Smooth muscle cell (in vitro differentiated cells): Measurements from ENCODE around the gene SYT1. TPM values are rescaled to one million over a fixed set of nuclear protein-coding genes. Genes with fewer than 3 reads are reported as not detected.

Source experiments
- DNase-seq: peaks from one replicate; lab custom pipeline; 2025; ENCODE audit not compliant: unreplicated experiment; lab: John Stamatoyannopoulos, UW
- H2AFZ ChIP-seq: fragments of 200-600 bp; sonication (generic); 2 replicates; pipeline ENCODE4 v1.6.0; 2016; ENCODE audit warnings: antibody characterized with exemption, low read depth, mild to moderate bottlenecking
- H3F3A ChIP-seq: fragments of 200-600 bp; sonication (generic); 2 replicates; pipeline ENCODE4 v1.6.0; 2017; ENCODE audit warnings: antibody characterized with exemption, low read depth
- H3K27ac ChIP-seq: fragments of 200-600 bp; sonication (generic); 2 replicates; pipeline ENCODE4 v1.5.1; 2016; ENCODE audit warnings: low read depth, mild to moderate bottlenecking
- H3K27me3 ChIP-seq: fragments of 200-600 bp; sonication (generic); 2 replicates; pipeline ENCODE4 v1.6.1; 2016; ENCODE audit warnings: low read depth, mild to moderate bottlenecking
- H3K36me3 ChIP-seq: fragments of 200-600 bp; sonication (generic); 2 replicates; pipeline ENCODE4 v1.5.1; 2016; ENCODE audit warnings: low read depth
- H3K4me1 ChIP-seq: fragments of 200-600 bp; sonication (generic); 2 replicates; pipeline ENCODE4 v1.5.1; 2016; ENCODE audit warnings: low read depth
- H3K4me2 ChIP-seq: fragments of 200-600 bp; sonication (generic); 2 replicates; pipeline ENCODE4 v1.6.0; 2016; ENCODE audit warnings: mild to moderate bottlenecking
- H3K4me3 ChIP-seq: fragments of 200-600 bp; sonication (generic); 2 replicates; pipeline ENCODE4 v1.5.1; 2016; ENCODE audit warnings: mild to moderate bottlenecking
- H3K79me2 ChIP-seq: fragments of 200-600 bp; sonication (generic); 2 replicates; pipeline ENCODE4 v1.6.0; 2016; ENCODE audit warnings: low read depth, mild to moderate bottlenecking
- H3K9ac ChIP-seq: fragments of 200-600 bp; sonication (generic); 2 replicates; pipeline ENCODE4 v1.6.0; 2016; ENCODE audit warnings: low read depth
- H3K9me3 ChIP-seq: fragments of 200-600 bp; sonication (generic); replicated peaks from 2 replicates; pipeline ENCODE4 v1.5.1; 2016; ENCODE audit warnings: low read depth
- H4K20me1 ChIP-seq: fragments of 200-600 bp; sonication (generic); 2 replicates; pipeline ENCODE4 v1.6.0; 2016; ENCODE audit warnings: low read depth
- WGBS: methylation state at CpG from one replicate; pipeline ENCODE4 v1.1.7; 2016; ENCODE audit warnings: low lambda C conversion rate; 5-methylcytosine and 5-hydroxymethylcytosine counted together
- polyA plus RNA-seq: library from polyadenylated mRNA; unstranded; fragments of >200 nt; fragmentation: Nextera tagmentation; extraction: Ambion mirVana; gene quantifications from 2 replicates; pipeline ENCODE4 v1.2.1, GENCODE V29; 2016
- total RNA-seq: library from RNA; depleted of rRNA; stranded (reverse); fragments of >200 nt; gene quantifications from 2 replicates; pipeline ENCODE4 v1.2.3, GENCODE V29; 2014
- TF ChIP-seq, protein P1 (sequence below): fragments of 200-600 bp; sonication (generic); IDR thresholded peaks from 2 replicates; pipeline ENCODE4 v1.5.1; 2017; ENCODE audit warnings: borderline replicate concordance, mild to moderate bottlenecking, antibody characterized with exemption; ENCODE audit not compliant: insufficient read depth, poor library complexity, severe bottlenecking

SYT1 gene
- total and polyA plus RNA-seq, 2 experiments from 2014 or later = 5.2 to 10.2 TPM

- no peaks in the 10 kb centered on the region for H3K27me3 ChIP-seq
- no peaks in the 10 kb centered on the region for H3K36me3 ChIP-seq
- no peak for DNase-seq
- H3F3A ChIP-seq = no peaks in the 10 kb centered on the region
- no peak overlapping the region for H3K4me2 ChIP-seq
- WGBS = 97% methylated on average over 2 of the region's 2 CpGs
- H3K4me3 ChIP-seq = no peak overlapping the region
- H3K79me2 ChIP-seq = no peaks in the 10 kb centered on the region
- H3K27ac ChIP-seq = peak overlapping the region; percentile 92
- H3K4me1 ChIP-seq = peaks cover 16% of the 10 kb centered on the region
- no peaks in the 10 kb centered on the region for H3K9me3 ChIP-seq
- no peak overlapping the region for H3K9ac ChIP-seq
- no peaks in the 10 kb centered on the region for H4K20me1 ChIP-seq
- TF ChIP-seq, protein P1, sequence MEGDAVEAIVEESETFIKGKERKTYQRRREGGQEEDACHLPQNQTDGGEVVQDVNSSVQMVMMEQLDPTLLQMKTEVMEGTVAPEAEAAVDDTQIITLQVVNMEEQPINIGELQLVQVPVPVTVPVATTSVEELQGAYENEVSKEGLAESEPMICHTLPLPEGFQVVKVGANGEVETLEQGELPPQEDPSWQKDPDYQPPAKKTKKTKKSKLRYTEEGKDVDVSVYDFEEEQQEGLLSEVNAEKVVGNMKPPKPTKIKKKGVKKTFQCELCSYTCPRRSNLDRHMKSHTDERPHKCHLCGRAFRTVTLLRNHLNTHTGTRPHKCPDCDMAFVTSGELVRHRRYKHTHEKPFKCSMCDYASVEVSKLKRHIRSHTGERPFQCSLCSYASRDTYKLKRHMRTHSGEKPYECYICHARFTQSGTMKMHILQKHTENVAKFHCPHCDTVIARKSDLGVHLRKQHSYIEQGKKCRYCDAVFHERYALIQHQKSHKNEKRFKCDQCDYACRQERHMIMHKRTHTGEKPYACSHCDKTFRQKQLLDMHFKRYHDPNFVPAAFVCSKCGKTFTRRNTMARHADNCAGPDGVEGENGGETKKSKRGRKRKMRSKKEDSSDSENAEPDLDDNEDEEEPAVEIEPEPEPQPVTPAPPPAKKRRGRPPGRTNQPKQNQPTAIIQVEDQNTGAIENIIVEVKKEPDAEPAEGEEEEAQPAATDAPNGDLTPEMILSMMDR = no peak
- H2AFZ ChIP-seq = no peak overlapping the region
Measured at GRCh38 chr12:78918268-78918667, 53.7 kb downstream of the SYT1 start.

GRCh38 chr12:78928200-78929074, 63.9 kb downstream of the SYT1 start:
- no peak for DNase-seq
- Histone ChIP-seq H3K4me2 (no peak overlapping the region), H3F3A (no peaks in the 10 kb centered on the region), H3K4me3 (no peak overlapping the region), H3K27ac (peak overlapping the region; percentile 72), H3K79me2 (no peaks in the 10 kb centered on the region), H4K20me1 (no peaks in the 10 kb centered on the region), H3K36me3 (no peaks in the 10 kb centered on the region), H2AFZ (no peak overlapping the region), H3K4me1 (peaks cover 3% of the 10 kb centered on the region), H3K9ac (no peak overlapping the region), H3K9me3 (no peaks in the 10 kb centered on the region), H3K27me3 (no peaks in the 10 kb centered on the region)
- 63% methylated on average over 5 of the region's 5 CpGs for WGBS
- TF ChIP-seq, protein P1 = no peak

DNA sequence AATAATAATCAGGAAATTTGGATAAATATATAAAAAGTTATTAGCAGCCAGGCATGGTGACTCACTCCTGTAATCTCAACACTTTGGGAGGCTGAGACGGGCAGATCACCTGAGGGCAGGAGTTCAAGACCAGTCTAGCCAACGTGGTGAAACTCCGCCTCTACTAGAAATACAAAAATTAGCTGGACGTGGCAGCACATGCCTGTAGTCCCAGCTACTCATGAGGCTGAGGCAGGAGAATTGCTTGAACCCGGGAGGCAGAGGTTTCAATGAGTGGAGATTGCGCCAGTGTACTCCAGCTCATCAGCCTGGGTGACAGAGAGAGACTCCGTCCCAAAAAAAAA, 64.5 kb downstream of the SYT1 start:
- Histone ChIP-seq H3K4me2 (no peak overlapping the region), H3K27ac (peak overlapping the region; percentile 72), H3K4me1 (peaks cover 3% of the 10 kb centered on the region), H3K79me2 (no peaks in the 10 kb centered on the region), H3K4me3 (no peak overlapping the region), H3K27me3 (no peaks in the 10 kb centered on the region), H3F3A (no peaks in the 10 kb centered on the region), H3K9me3 (no peaks in the 10 kb centered on the region), H3K36me3 (no peaks in the 10 kb centered on the region), H4K20me1 (no peaks in the 10 kb centered on the region), H3K9ac (no peak overlapping the region), H2AFZ (no peak overlapping the region)
- TF ChIP-seq, protein P1 = no peak
- WGBS = 79% methylated on average over 7 of the region's 7 CpGs
- DNase-seq = no peak

- Histone ChIP-seq H3K4me1 (peaks cover 11% of the 10 kb centered on the region), H4K20me1 (no peaks in the 10 kb centered on the region), H3K4me2 (no peak overlapping the region), H3K9ac (no peak overlapping the region), H3K27me3 (no peaks in the 10 kb centered on the region), H3K4me3 (no peak overlapping the region), H3K27ac (no peak overlapping the region), H3K36me3 (no peaks in the 10 kb centered on the region), H2AFZ (no peak overlapping the region), H3K79me2 (no peaks in the 10 kb centered on the region), H3K9me3 (no peaks in the 10 kb centered on the region), H3F3A (no peaks in the 10 kb centered on the region)
- 100% methylated on average over 1 of the region's 1 CpG for WGBS
- DNase-seq = no peak
- TF ChIP-seq, protein P1 = no peak
Measured at GRCh38 chr12:78931466-78931990, 67.0 kb downstream of the SYT1 start.
